ENCODE measurements around the gene MPDZ. TPM values are rescaled to one million over a fixed set of nuclear protein-coding genes. Genes with fewer than 3 reads are reported as not detected.

The MPDZ gene
- polyA plus RNA-seq, 2 of the 4 experiments (the other 2 are of a cell fraction) = 19.5 to 36.4 TPM

GRCh38 chr9:13278368-13279246, 885 bp downstream of the MPDZ start:
- H3K9me3 ChIP-seq = no peaks in the 10 kb centered on the region
- CTCF ChIA-PET = no interaction called here
- DNase-seq (ENCODE audit: low read depth in 1 of 2, low spot score in 1 of 2) = peak; percentile 53 to 71
- POLR2A ChIA-PET = no interaction called here
- FAIRE-seq = no peak
- peak; percentile 72 to 83 for ATAC-seq
- peak overlapping the region; percentile 95 to 96 for H3K27ac ChIP-seq
- peaks cover 26% of the 10 kb centered on the region for H3K4me1 ChIP-seq
- WGBS (ENCODE audit: missing lambda C conversion rate) = 2% methylated on average over 38 of the region's 67 CpGs
- H3K4me2 ChIP-seq = peak overlapping the region; percentile 86
- no peak for TF ChIP-seq NR3C1 (IDR thresholded peaks at IDR 0.05)
- TF ChIP-seq HEYL (CRISPR knock-in tag; IDR thresholded peaks at IDR 0.05) = no peak
- peak; percentile 48 for TF ChIP-seq MAX (IDR thresholded peaks at IDR 0.05)
- TF ChIP-seq SMC3 (IDR thresholded peaks at IDR 0.05) = peak; percentile 12; the same call in 1 of the 3 replicates
- TF ChIP-seq, protein P1, sequence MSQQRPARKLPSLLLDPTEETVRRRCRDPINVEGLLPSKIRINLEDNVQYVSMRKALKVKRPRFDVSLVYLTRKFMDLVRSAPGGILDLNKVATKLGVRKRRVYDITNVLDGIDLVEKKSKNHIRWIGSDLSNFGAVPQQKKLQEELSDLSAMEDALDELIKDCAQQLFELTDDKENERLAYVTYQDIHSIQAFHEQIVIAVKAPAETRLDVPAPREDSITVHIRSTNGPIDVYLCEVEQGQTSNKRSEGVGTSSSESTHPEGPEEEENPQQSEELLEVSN (IDR thresholded peaks at IDR 0.05; ENCODE audit: borderline replicate concordance, low read depth) = 0 out of 2 replicates have a peak, but pooled peaks have one; percentile 34
- no peak for TF ChIP-seq CHD4 (IDR thresholded peaks at IDR 0.05; ENCODE audit: borderline replicate concordance)
- no peak for TF ChIP-seq JUNB (IDR thresholded peaks at IDR 0.05)
- TF ChIP-seq JUN (IDR thresholded peaks at IDR 0.05) = peak; percentile 46 to 63; a peak in 1 of 5 replicates
- peak; percentile 4; the same call in 1 of the 2 replicates for TF ChIP-seq POLR2A (IDR thresholded peaks at IDR 0.05; ENCODE audit: low read length)
- TF ChIP-seq PHF8 (IDR thresholded peaks at IDR 0.05; ENCODE audit: borderline replicate concordance, low read depth) = peak; percentile 19; the same call in 1 of the 2 replicates
- TF ChIP-seq TFCP2L1 (CRISPR knock-in tag; IDR thresholded peaks at IDR 0.05) = 0 out of 2 replicates have a peak, but pooled peaks have one; percentile 65
- TF ChIP-seq MYC (IDR thresholded peaks at IDR 0.05; ENCODE audit: borderline replicate concordance, low read length) = peak; percentile 19; the same call in 1 of the 2 replicates
- 0 out of 5 replicates have a peak, but pooled peaks of 1 of the 2 experiments have one; percentile 24 for TF ChIP-seq RAD21 (conservative IDR thresholded peaks at IDR 0.05 in 1 of 2, IDR thresholded peaks at IDR 0.05 in 1 of 2)
- TF ChIP-seq POLR2AphosphoS2 (conservative IDR thresholded peaks at IDR 0.05; ENCODE audit: low read length) = no peak
- no peak for TF ChIP-seq ZNF302 (CRISPR knock-in tag; IDR thresholded peaks at IDR 0.05)
- H3K4me3 ChIP-seq = peak overlapping the region; percentile 77

DNA sequence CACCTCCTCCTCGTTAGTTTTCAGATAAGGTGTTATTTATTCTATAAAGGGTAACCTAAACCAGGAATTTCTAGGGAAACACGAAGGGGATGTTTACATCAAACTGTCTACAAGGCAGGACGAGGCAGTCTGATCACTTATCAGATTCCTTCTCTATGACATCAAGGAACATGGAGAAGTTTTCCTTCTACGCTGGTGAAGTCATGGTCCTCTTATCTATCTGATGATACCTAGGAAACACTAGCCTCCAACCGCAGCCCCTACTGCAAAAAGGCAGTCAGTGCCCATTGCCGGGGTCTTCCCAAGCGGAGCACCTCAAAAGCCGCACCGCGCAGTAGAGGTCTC, 1.5 kb downstream of the MPDZ start:
- DNase-seq (ENCODE audit: low read depth in 1 of 2, low spot score in 1 of 2) = peak in 1 of 2 experiments; percentile 15
- H3K9me3 ChIP-seq = no peaks in the 10 kb centered on the region
- peak overlapping the region; percentile 86 for H3K4me2 ChIP-seq
- H3K27ac ChIP-seq = peak overlapping the region; percentile 95 to 96
- peak; percentile 16 to 38; a peak in 4 of 6 replicates for ATAC-seq
- peak overlapping the region; percentile 77 for H3K4me3 ChIP-seq
- H3K4me1 ChIP-seq = peaks cover 26% of the 10 kb centered on the region
- peak; percentile 36 for FAIRE-seq
- ChIA-PET CTCF (no interaction called here), POLR2A (no interaction called here)
- TF ChIP-seq GATA3 (IDR thresholded peaks at IDR 0.05; ENCODE audit: borderline replicate concordance) (no peak), SREBF2 (IDR thresholded peaks at IDR 0.05) (no peak), KDM5A (IDR thresholded peaks at IDR 0.05) (no peak), RFX5 (IDR thresholded peaks at IDR 0.05) (no peak), NR3C1 (IDR thresholded peaks at IDR 0.05) (no peak)
- 58% methylated on average over 10 of the region's 10 CpGs for WGBS (ENCODE audit: missing lambda C conversion rate)

DNA sequence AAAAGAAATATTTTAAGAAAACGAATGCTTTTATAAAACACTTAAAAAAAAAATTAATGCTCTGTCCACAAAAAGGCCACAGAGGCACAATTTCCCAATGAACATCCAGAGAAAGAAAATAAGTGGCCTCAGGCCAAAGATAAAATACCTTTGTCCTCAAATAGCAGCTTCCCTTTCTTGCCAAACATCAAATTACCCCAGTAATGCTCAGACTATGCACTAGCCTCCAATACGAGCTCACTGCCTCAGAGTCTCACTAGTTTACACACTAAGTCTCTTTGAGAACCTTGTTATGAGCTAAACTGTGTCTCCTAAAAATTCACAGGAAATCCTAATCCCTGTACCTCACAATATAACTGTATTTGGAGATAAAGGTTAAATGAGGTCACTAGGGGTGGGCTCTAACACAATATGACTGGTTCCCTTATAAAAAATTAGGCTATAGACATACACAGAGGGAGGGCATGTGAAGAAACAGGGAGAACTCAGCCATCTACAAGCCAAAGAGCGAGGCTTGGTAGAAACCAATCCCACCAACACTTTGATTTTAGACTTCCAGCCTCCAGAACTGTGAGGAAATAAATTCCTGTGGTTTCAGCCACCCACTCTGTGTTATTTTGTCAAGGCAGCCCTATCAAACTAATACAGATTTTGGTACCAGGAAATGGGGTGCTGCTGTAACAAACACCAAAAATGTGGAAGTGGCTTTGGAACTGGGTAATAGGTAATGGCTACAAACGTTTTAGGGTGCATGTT, 4.4 kb downstream of the MPDZ start:
- DNase-seq (ENCODE audit: low read depth in 1 of 2, low spot score in 1 of 2) (no peak), FAIRE-seq (no peak), ATAC-seq (no peak)
- Histone ChIP-seq H3K4me2 (peak overlapping the region; percentile 35), H3K4me1 (peaks cover 21% of the 10 kb centered on the region), H3K27ac (peak overlapping the region in 1 of 2 experiments; percentile 33; a peak in 2 of 6 replicates), H3K9me3 (no peaks in the 10 kb centered on the region), H3K4me3 (no peak overlapping the region)
- WGBS (ENCODE audit: missing lambda C conversion rate) = 59% methylated on average over 4 of the region's 4 CpGs
- ChIA-PET POLR2A (interaction anchor here (0.5 kb wide), 1 partner anchor 27 kb away, joined by 5 read pairs; no protein-coding TSS in a partner anchor), CTCF (interaction anchor here (0.7 kb wide), 1 partner anchor 77 kb away, joined by 3 read pairs; no protein-coding TSS in a partner anchor)
- no peak for TF ChIP-seq KDM5A (IDR thresholded peaks at IDR 0.05)
- TF ChIP-seq ZNF302 (CRISPR knock-in tag; IDR thresholded peaks at IDR 0.05) = no peak

All from A549 (cell line).